Prostate gland (tissue), 2 donors: Measurements from ENCODE around the gene MGAT1.

ENCODE experiments used
- POLR2A ChIP-seq: fragments of 450-650 bp; IDR thresholded peaks from one replicate; pipeline ENCODE4 v1.6.1; 2016; ENCODE audit warnings: antibody characterized with exemption, mild to moderate bottlenecking
- TF ChIP-seq, protein P1 (sequence below), 4 experiments: fragments of 200-600 bp in 2 of 4; fragments of 450-650 bp in 2 of 4; sonication (generic) in 2 of 4; IDR thresholded peaks; 1 replicate in 3 of 4; 2 replicates in 1 of 4; pipeline ENCODE4 v1.5.1; 2016 to 2019; ENCODE audit warnings: antibody characterized with exemption in 4 of 4, mild to moderate bottlenecking in 2 of 4, moderate library complexity in 2 of 4

DNA sequence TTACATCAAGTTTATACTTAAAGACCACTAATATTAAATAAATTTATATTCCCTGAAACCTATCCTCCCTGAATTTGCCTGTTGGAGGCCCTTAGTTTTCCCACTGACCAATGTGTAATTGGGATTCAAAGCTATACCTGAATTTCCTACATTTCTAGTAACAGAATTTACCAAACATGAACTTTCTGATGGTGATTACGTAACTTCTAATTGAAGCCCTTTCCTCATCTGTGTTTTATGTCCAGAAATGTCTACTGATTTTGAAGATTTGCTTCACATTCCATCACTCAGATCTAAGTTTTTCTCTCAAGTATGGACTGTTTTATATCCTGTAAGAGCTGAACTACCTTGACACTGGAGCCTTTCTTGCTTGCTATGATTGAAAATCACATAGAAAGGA lies 45.7 kb upstream of the MGAT1 start:
- TF ChIP-seq POLR2A: no peak
- TF ChIP-seq, protein P1, sequence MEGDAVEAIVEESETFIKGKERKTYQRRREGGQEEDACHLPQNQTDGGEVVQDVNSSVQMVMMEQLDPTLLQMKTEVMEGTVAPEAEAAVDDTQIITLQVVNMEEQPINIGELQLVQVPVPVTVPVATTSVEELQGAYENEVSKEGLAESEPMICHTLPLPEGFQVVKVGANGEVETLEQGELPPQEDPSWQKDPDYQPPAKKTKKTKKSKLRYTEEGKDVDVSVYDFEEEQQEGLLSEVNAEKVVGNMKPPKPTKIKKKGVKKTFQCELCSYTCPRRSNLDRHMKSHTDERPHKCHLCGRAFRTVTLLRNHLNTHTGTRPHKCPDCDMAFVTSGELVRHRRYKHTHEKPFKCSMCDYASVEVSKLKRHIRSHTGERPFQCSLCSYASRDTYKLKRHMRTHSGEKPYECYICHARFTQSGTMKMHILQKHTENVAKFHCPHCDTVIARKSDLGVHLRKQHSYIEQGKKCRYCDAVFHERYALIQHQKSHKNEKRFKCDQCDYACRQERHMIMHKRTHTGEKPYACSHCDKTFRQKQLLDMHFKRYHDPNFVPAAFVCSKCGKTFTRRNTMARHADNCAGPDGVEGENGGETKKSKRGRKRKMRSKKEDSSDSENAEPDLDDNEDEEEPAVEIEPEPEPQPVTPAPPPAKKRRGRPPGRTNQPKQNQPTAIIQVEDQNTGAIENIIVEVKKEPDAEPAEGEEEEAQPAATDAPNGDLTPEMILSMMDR (IDR thresholded peaks at IDR 0.05): no peak
